ENCODE data around the gene ARL3. TPM values are rescaled to one million over a fixed set of nuclear protein-coding genes. Genes with fewer than 3 reads are reported as not detected.
A peak's percentile ranks its signal among the peaks of the same experiment; 100 is the strongest.

ARL3 gene
- total RNA-seq, 1 experiment from 2014 or later = 13.3 TPM

- Mint-ChIP-seq H3K9me3 (no peaks in the 10 kb centered on the region), H3K27ac (peak overlapping the region; percentile 49), H3K4me3 (no peak overlapping the region), H3K4me1 (peaks cover 7% of the 10 kb centered on the region), H3K27me3 (ENCODE audit: low read depth) (no peaks in the 10 kb centered on the region), H3K36me3 (no peaks in the 10 kb centered on the region)
- CTCF ChIA-PET = interaction anchor here (0.5 to 2.5 kb wide), 17 partner anchors 9 to 524 kb away, joined by 3 to 11 read pairs (median 3); partner anchors contain the start of genes ARL3 and WBP1L
- ATAC-seq (peak; percentile 96), DNase-seq (ENCODE audit: low spot score) (no peak)
- POLR2A ChIA-PET = no interaction called here
- TF ChIP-seq CTCF (IDR thresholded peaks at IDR 0.05) = 0 out of 2 replicates have a peak, but pooled peaks have one; percentile 12
- no peak for TF ChIP-seq ETV6 (CRISPR knock-in tag; IDR thresholded peaks at IDR 0.05)
Observed at GRCh38 chr10:102752934-102753664, 38.9 kb upstream of the ARL3 start.

GRCh38 chr10:102752266-102752930 lies 38.2 kb upstream of the ARL3 start:
- CTCF ChIA-PET = interaction anchor here (1.0 to 2.5 kb wide), 7 partner anchors 9 to 149 kb away, joined by 3 to 11 read pairs (median 4); partner anchors contain the start of gene WBP1L
- Mint-ChIP-seq H3K4me1 (peaks cover 7% of the 10 kb centered on the region), H3K9me3 (no peaks in the 10 kb centered on the region), H3K4me3 (no peak overlapping the region), H3K27me3 (ENCODE audit: low read depth) (no peaks in the 10 kb centered on the region), H3K27ac (no peak overlapping the region), H3K36me3 (no peaks in the 10 kb centered on the region)
- POLR2A ChIA-PET = no interaction called here
- DNase-seq (ENCODE audit: low spot score) (no peak), ATAC-seq (no peak)
- TF ChIP-seq SOX15 (CRISPR knock-in tag; IDR thresholded peaks at IDR 0.05) (no peak), ARID4B (CRISPR knock-in tag; IDR thresholded peaks at IDR 0.05; ENCODE audit: borderline replicate concordance) (no peak), SMAD3 (CRISPR knock-in tag; IDR thresholded peaks at IDR 0.05; ENCODE audit: borderline replicate concordance) (no peak), ZNF281 (CRISPR knock-in tag; IDR thresholded peaks at IDR 0.05) (no peak), E2F5 (CRISPR knock-in tag; IDR thresholded peaks at IDR 0.05) (no peak), FOXP4 (CRISPR knock-in tag; IDR thresholded peaks at IDR 0.05) (no peak), ZNF532 (CRISPR knock-in tag; IDR thresholded peaks at IDR 0.05; ENCODE audit: borderline replicate concordance) (no peak), E2F1 (CRISPR knock-in tag; IDR thresholded peaks at IDR 0.05) (no peak), ZNF416 (CRISPR knock-in tag; IDR thresholded peaks at IDR 0.05) (no peak), ATF1 (CRISPR knock-in tag; IDR thresholded peaks at IDR 0.05) (no peak), USF2 (CRISPR knock-in tag; IDR thresholded peaks at IDR 0.05) (no peak)

Measured in WTC11 (cell line).